Activated CD8-positive, alpha-beta memory T cell treated with anti-CD3 and anti-CD28 coated beads for 36 hours (primary cell): ENCODE results near the gene PPP1R16B. TPM values are rescaled to one million over a fixed set of nuclear protein-coding genes. Genes with fewer than 3 reads are reported as not detected.

Experiments used
- total RNA-seq, 2 experiments: library from RNA; stranded (reverse); gene quantifications; one replicate each; pipeline ENCODE4 v1.2.3, GENCODE V29; 2021

PPP1R16B gene
- total RNA-seq, 2 experiments from 2014 or later, result 156 to 164 TPM

Other genes with a start within 250 kb of the PPP1R16B start
- not detected for gene ADIG, start 224.5 kb upstream of the PPP1R16B start, total RNA-seq
- not detected for gene ARHGAP40, start 203.9 kb upstream of the PPP1R16B start, total RNA-seq
- not detected for gene SLC32A1, start 81.2 kb upstream of the PPP1R16B start, total RNA-seq
- 10 to 100 TPM; 10.2 to 11.2 TPM for gene ACTR5, start 57.2 kb upstream of the PPP1R16B start, total RNA-seq
- gene FAM83D, start 120.7 kb downstream of the PPP1R16B start, total RNA-seq, result 10 to 100 TPM; 11.2 to 11.6 TPM
- 10 to 100 TPM; 17.6 to 19.5 TPM for gene DHX35, start 156.6 kb downstream of the PPP1R16B start, total RNA-seq